SK-N-SH (cell line): ENCODE data around the gene NKD1. TPM values are rescaled to one million over a fixed set of nuclear protein-coding genes. Genes with fewer than 3 reads are reported as not detected.

ENCODE experiments used
- CTCF ChIA-PET: fragments of 300-600, 350-600 bp; formaldehyde crosslinking; extraction: SDS; loops from one replicate; lab custom pipeline; 2021; lab: Yijun Ruan, JAX
- POLR2A ChIA-PET: fragments of 350-600 bp; sonication (Branson Sonifier 250); formaldehyde crosslinking; extraction: SDS; loops from one replicate; lab custom pipeline; 2020; ENCODE audit warnings: antibody characterized with exemption, inconsistent platforms; lab: Yijun Ruan, JAX
- DNase-seq: peaks from one replicate; pipeline ENCODE4 v3.0.0; 2012
- H2AFZ ChIP-seq: fragments of 200-600 bp; sonication (generic); 2 replicates; pipeline ENCODE4 v1.8.1; 2016; ENCODE audit warnings: antibody characterized with exemption, mild to moderate bottlenecking, low read depth
- H3F3A ChIP-seq: fragments of 200-600 bp; sonication (generic); replicated peaks from 2 replicates; pipeline ENCODE3; 2016; ENCODE audit warnings: antibody characterized with exemption, mild to moderate bottlenecking; ENCODE audit not compliant: insufficient read depth
- H3K27ac ChIP-seq, 2 experiments: fragments of 200-500 bp in 1 of 2; fragments of 200-600 bp in 1 of 2; sonication (Bioruptor generic) in 1 of 2; sonication (generic), shearing (Covaris generic) in 1 of 2; 2 replicates each; pipeline versions ENCODE4 v1.5.1 to v1.6.1; 2014 to 2016; ENCODE audit warnings: low read depth in 2 of 2, inconsistent platforms in 1 of 2, low read length in 1 of 2, mild to moderate bottlenecking in 1 of 2, mixed read lengths in 1 of 2
- H3K27me3 ChIP-seq: fragments of 200-600 bp; sonication (generic), shearing (Covaris generic); 2 replicates; pipeline ENCODE4 v1.6.1; 2016; ENCODE audit warnings: mixed run types; ENCODE audit not compliant: insufficient read depth
- H3K36me3 ChIP-seq, 2 experiments: fragments of 200-500 bp in 1 of 2; fragments of 200-600 bp in 1 of 2; sonication (Bioruptor generic) in 1 of 2; sonication (generic) in 1 of 2; replicated peaks in 1 of 2; 2 replicates each; pipeline versions ENCODE3 to v1.5.1; 2014 to 2016; ENCODE audit warnings: low read length in 1 of 2, mild to moderate bottlenecking in 1 of 2; ENCODE audit not compliant: insufficient read depth in 2 of 2, control insufficient read depth in 1 of 2
- H3K4me1 ChIP-seq, 2 experiments: fragments of 200-500 bp in 1 of 2; fragments of 200-600 bp in 1 of 2; sonication (Bioruptor generic) in 1 of 2; sonication (generic), shearing (Covaris generic) in 1 of 2; 2 replicates each; pipeline versions ENCODE4 v1.5.1 to v1.6.1; 2014 to 2016; ENCODE audit warnings: low read depth in 1 of 2, low read length in 1 of 2, mixed run types in 1 of 2; ENCODE audit not compliant: insufficient read depth in 2 of 2, control insufficient read depth in 1 of 2
- H3K4me2 ChIP-seq: fragments of 200-600 bp; sonication (generic), shearing (Covaris generic); 2 replicates; pipeline ENCODE4 v1.6.1; 2017; ENCODE audit warnings: mixed run types
- H3K4me3 ChIP-seq, 2 experiments: fragments of 200-500 bp in 1 of 2; fragments of 200-600 bp in 1 of 2; sonication (Bioruptor generic) in 1 of 2; sonication (generic), shearing (Covaris generic) in 1 of 2; 2 replicates each; pipeline versions ENCODE4 v1.5.1 to v1.8.1; 2014 to 2016; ENCODE audit warnings: low read depth in 2 of 2, inconsistent platforms in 1 of 2, low read length in 1 of 2, mild to moderate bottlenecking in 1 of 2, mixed read lengths in 1 of 2, moderate library complexity in 1 of 2
- H3K79me2 ChIP-seq: fragments of 200-600 bp; sonication (generic); 2 replicates; pipeline ENCODE4 v1.8.1; 2017; ENCODE audit warnings: mild to moderate bottlenecking; ENCODE audit not compliant: insufficient read depth
- H3K9ac ChIP-seq: fragments of 200-600 bp; sonication (generic); 2 replicates; pipeline ENCODE4 v1.6.1; 2017; ENCODE audit warnings: mixed run types
- H3K9me2 ChIP-seq: fragments of 200-600 bp; sonication (generic); 2 replicates; pipeline ENCODE4 v1.6.1; 2017; ENCODE audit warnings: mixed run types
- H3K9me3 ChIP-seq: fragments of 200-600 bp; sonication (generic); 2 replicates; pipeline ENCODE4 v1.6.1; 2017; ENCODE audit warnings: mixed run types, mild to moderate bottlenecking, moderate library complexity
- H4K20me1 ChIP-seq: fragments of 200-600 bp; sonication (generic); 2 replicates; pipeline ENCODE4 v1.6.1; 2017; ENCODE audit warnings: mild to moderate bottlenecking, mixed run types; ENCODE audit not compliant: insufficient read depth
- FOSL2 ChIP-seq: IDR thresholded peaks from 2 replicates; pipeline ENCODE4 v1.4.0; 2012; ENCODE audit warnings: low read depth, mild to moderate bottlenecking, moderate library complexity, borderline replicate concordance
- GABPA ChIP-seq: IDR thresholded peaks from 2 replicates; pipeline ENCODE4 v1.4.0; 2012; ENCODE audit warnings: low read depth, mild to moderate bottlenecking
- NRF1 ChIP-seq: IDR thresholded peaks from 2 replicates; pipeline ENCODE4 v1.6.1; 2012; ENCODE audit warnings: low read depth, mild to moderate bottlenecking, low read length
- RFX5 ChIP-seq: IDR thresholded peaks from 2 replicates; pipeline ENCODE4 v1.6.1; 2012; ENCODE audit warnings: mild to moderate bottlenecking, improper control_type of control experiment, low read length
- SMC3 ChIP-seq: IDR thresholded peaks from 2 replicates; pipeline ENCODE4 v1.6.1; 2012; ENCODE audit warnings: low read depth, low read length, improper control_type of control experiment
- TAF1 ChIP-seq: IDR thresholded peaks from 2 replicates; pipeline ENCODE4 v1.6.1; 2012; ENCODE audit warnings: low read depth, mild to moderate bottlenecking, low read length, moderate library complexity, borderline replicate concordance
- WGBS: methylation state at CpG from one replicate; pipeline ENCODE4 v1.1.6; 2017; ENCODE audit warnings: low lambda C conversion rate; 5-methylcytosine and 5-hydroxymethylcytosine counted together
- polyA plus RNA-seq, 3 experiments: library from polyadenylated mRNA; depleted of rRNA; stranded (reverse); fragments of >200 nt; gene quantifications; 2 replicates each; pipeline ENCODE4 v1.2.3, GENCODE V29; 2012
- TF ChIP-seq, protein P1 (sequence below): IDR thresholded peaks from 2 replicates; pipeline ENCODE4 v1.6.1; 2012; ENCODE audit warnings: mild to moderate bottlenecking, low read depth, low read length, moderate library complexity
- TF ChIP-seq, protein P2 (sequence below): IDR thresholded peaks from 2 replicates; pipeline ENCODE4 v1.4.0; 2012; ENCODE audit warnings: low read depth, borderline replicate concordance

The NKD1 gene
- polyA plus RNA-seq, 1 of the 3 experiments (the other 2 are of a cell fraction), result 0.02 TPM

GRCh38 chr16:50602126-50602525 is 53.9 kb downstream of the NKD1 start (continued):
- no peak for TF ChIP-seq FOSL2
- TF ChIP-seq TAF1, result no peak
- TF ChIP-seq, protein P1, sequence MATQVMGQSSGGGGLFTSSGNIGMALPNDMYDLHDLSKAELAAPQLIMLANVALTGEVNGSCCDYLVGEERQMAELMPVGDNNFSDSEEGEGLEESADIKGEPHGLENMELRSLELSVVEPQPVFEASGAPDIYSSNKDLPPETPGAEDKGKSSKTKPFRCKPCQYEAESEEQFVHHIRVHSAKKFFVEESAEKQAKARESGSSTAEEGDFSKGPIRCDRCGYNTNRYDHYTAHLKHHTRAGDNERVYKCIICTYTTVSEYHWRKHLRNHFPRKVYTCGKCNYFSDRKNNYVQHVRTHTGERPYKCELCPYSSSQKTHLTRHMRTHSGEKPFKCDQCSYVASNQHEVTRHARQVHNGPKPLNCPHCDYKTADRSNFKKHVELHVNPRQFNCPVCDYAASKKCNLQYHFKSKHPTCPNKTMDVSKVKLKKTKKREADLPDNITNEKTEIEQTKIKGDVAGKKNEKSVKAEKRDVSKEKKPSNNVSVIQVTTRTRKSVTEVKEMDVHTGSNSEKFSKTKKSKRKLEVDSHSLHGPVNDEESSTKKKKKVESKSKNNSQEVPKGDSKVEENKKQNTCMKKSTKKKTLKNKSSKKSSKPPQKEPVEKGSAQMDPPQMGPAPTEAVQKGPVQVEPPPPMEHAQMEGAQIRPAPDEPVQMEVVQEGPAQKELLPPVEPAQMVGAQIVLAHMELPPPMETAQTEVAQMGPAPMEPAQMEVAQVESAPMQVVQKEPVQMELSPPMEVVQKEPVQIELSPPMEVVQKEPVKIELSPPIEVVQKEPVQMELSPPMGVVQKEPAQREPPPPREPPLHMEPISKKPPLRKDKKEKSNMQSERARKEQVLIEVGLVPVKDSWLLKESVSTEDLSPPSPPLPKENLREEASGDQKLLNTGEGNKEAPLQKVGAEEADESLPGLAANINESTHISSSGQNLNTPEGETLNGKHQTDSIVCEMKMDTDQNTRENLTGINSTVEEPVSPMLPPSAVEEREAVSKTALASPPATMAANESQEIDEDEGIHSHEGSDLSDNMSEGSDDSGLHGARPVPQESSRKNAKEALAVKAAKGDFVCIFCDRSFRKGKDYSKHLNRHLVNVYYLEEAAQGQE, result no peak
- no peak for TF ChIP-seq RFX5
- TF ChIP-seq, all 33 proteins: peak for 0

DNA sequence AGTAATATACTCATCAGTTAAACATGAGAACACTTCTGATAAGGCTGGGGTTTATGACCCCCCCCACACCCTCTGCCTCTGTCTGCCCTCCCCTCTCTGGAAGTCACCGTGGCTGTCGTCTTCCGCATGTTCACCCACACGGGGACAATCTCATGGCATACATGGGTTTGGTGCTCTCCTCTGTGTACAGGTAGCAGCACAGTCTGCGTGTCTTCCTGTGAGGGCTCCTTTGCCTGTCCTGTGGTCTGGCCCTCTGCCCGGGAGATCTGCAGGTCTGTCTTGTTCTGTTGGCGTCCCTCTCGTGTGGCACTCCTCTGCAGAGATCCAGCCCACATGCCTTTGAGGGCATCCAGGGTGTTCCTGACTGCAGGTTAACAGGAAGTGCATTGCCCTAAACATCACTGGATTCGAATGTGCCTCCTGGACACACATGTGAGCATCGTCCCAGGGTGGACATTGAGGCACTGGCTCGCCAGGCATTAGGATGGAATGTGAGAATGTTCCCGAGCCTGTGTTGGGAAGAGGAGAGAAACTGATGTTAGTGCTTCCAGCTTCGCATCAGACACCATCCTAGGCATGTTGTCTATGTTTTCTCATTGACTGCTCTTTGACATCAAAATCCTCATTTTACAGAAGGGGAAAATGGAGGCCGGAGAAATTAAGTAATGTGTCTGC is 54.5 kb downstream of the NKD1 start:
- CTCF ChIA-PET, result interaction anchor here (0.5 to 2.4 kb wide), 7 partner anchors 9 to 214 kb away, joined by 3 to 9 read pairs (median 3); no protein-coding TSS in a partner anchor

More for the DNA sequence above, 54.5 kb downstream of the NKD1 start:
- Histone ChIP-seq H3K27me3 (no peaks in the 10 kb centered on the region), H3K79me2 (no peaks in the 10 kb centered on the region), H3K9me3 (no peaks in the 10 kb centered on the region), H3K9ac (no peak overlapping the region), H3K9me2 (no peaks in the 10 kb centered on the region), H3F3A (no peaks in the 10 kb centered on the region), H4K20me1 (no peaks in the 10 kb centered on the region), H3K27ac (no peak overlapping the region; a peak in 1 of 4 replicates), H3K4me3 (no peak overlapping the region), H3K4me1 (peaks cover 0 to 34% of the 10 kb centered on the region in 2 experiments; a peak in 1 of 4 replicates)
- POLR2A ChIA-PET, result no interaction called here
- no peak for DNase-seq
- WGBS, result 72% methylated on average over 9 of the region's 14 CpGs
- TF ChIP-seq FOSL2 (no peak), SMC3 (no peak), NRF1 (no peak), GABPA (no peak)
- TF ChIP-seq, protein P2, sequence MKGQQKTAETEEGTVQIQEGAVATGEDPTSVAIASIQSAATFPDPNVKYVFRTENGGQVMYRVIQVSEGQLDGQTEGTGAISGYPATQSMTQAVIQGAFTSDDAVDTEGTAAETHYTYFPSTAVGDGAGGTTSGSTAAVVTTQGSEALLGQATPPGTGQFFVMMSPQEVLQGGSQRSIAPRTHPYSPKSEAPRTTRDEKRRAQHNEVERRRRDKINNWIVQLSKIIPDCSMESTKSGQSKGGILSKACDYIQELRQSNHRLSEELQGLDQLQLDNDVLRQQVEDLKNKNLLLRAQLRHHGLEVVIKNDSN, result no peak
- TF ChIP-seq, all 33 proteins: peak for 0
- Histone ChIP-seq H3K36me3 (no peaks in the 10 kb centered on the region), H3K4me2 (no peak overlapping the region), H2AFZ (no peak overlapping the region)
